WTC11 (cell line): ENCODE measurements around the gene U2AF2. TPM values are rescaled to one million over a fixed set of nuclear protein-coding genes. Genes with fewer than 3 reads are reported as not detected.
A peak's percentile ranks its signal among the peaks of the same experiment; 100 is the strongest.

Source experiments
- ATAC-seq: fragments of 200-7000 bp; cut with Tn5 transposase; 2 replicates; pipeline ENCODE4 v1.10.0; 2021; ENCODE audit warnings: mild to moderate bottlenecking, moderate library complexity
- CTCF ChIA-PET: fragments of 300-600 bp; sonication (Branson Sonifier 250); formaldehyde crosslinking; loops from one replicate; lab custom pipeline; 2021; ENCODE audit warnings: antibody characterized with exemption; lab: Charles Lee
- POLR2A ChIA-PET: fragments of 350-600 bp; sonication (Branson Sonifier 250); formaldehyde crosslinking; loops from one replicate; lab custom pipeline; 2021; ENCODE audit warnings: antibody characterized with exemption; lab: Charles Lee
- DNase-seq: peaks from one replicate; pipeline ENCODE4 v3.0.0; 2021; ENCODE audit warnings: low spot score
- H3K27ac Mint-ChIP-seq: 2 replicates; pipeline ENCODE4 v1.8.0; 2021; ENCODE audit warnings: mixed read lengths
- H3K27me3 Mint-ChIP-seq: 2 replicates; pipeline ENCODE4 v1.8.0; 2021; ENCODE audit warnings: low read depth, mild to moderate bottlenecking, moderate library complexity, mixed read lengths
- H3K36me3 Mint-ChIP-seq: 2 replicates; pipeline ENCODE4 v1.8.0; 2021; ENCODE audit warnings: mixed read lengths
- H3K4me1 Mint-ChIP-seq: 2 replicates; pipeline ENCODE4 v1.8.0; 2022; ENCODE audit warnings: mixed read lengths
- H3K4me3 Mint-ChIP-seq: 2 replicates; pipeline ENCODE4 v1.8.0; 2021; ENCODE audit warnings: mild to moderate bottlenecking, moderate library complexity, mixed read lengths
- H3K9me3 Mint-ChIP-seq: 2 replicates; pipeline ENCODE4 v1.8.0; 2021; ENCODE audit warnings: mixed read lengths
- CBFB ChIP-seq: sonication (generic); formaldehyde crosslinking; IDR thresholded peaks from 2 replicates; pipeline ENCODE4 v1.8.1; 2022; ENCODE audit warnings: mild to moderate bottlenecking, low read depth, missing genetic modification reagents
- NFE2L1 ChIP-seq: sonication (generic); formaldehyde crosslinking; IDR thresholded peaks from 2 replicates; pipeline ENCODE4 v1.8.1; 2023; ENCODE audit warnings: missing genetic modification reagents
- RELA ChIP-seq: sonication (generic); formaldehyde crosslinking; IDR thresholded peaks from 2 replicates; pipeline ENCODE4 v1.8.1; 2022; ENCODE audit warnings: missing genetic modification reagents, mild to moderate bottlenecking, borderline replicate concordance
- ZBTB21 ChIP-seq: sonication (generic); formaldehyde crosslinking; IDR thresholded peaks from 2 replicates; pipeline ENCODE4 v1.8.1; 2023; ENCODE audit warnings: mild to moderate bottlenecking, missing genetic modification reagents, borderline replicate concordance
- ZSCAN18 ChIP-seq: fragments of 250-450 bp; sonication (Bioruptor Pico); IDR thresholded peaks from 2 replicates; pipeline ENCODE4 v2.1.2; 2022; ENCODE audit warnings: mild to moderate bottlenecking, moderate library complexity
- total RNA-seq: library from RNA; stranded (reverse); gene quantifications from 3 replicates; pipeline ENCODE4 v1.2.3, GENCODE V29; 2021
- TF ChIP-seq, protein P1 (sequence below): sonication (generic); formaldehyde crosslinking; IDR thresholded peaks from 2 replicates; pipeline ENCODE4 v1.8.0; 2022; ENCODE audit warnings: missing genetic modification reagents
- TF ChIP-seq, protein P2 (sequence below): sonication (generic); formaldehyde crosslinking; IDR thresholded peaks from 2 replicates; pipeline ENCODE4 v1.8.0; 2022; ENCODE audit warnings: mild to moderate bottlenecking, missing genetic modification reagents
- TF ChIP-seq, protein P3 (sequence below): fragments of 250-450 bp; sonication (Bioruptor Pico); IDR thresholded peaks from 2 replicates; pipeline ENCODE4 v1.9.0; 2021; ENCODE audit warnings: moderate library complexity, mild to moderate bottlenecking, inconsistent platforms, borderline replicate concordance
- TF ChIP-seq, protein P4 (sequence below): sonication (generic); formaldehyde crosslinking; IDR thresholded peaks from 2 replicates; pipeline ENCODE4 v1.8.0; 2022; ENCODE audit warnings: mild to moderate bottlenecking, missing genetic modification reagents
- TF ChIP-seq, protein P5 (sequence below): sonication (generic); formaldehyde crosslinking; IDR thresholded peaks from 2 replicates; pipeline ENCODE4 v1.8.1; 2023; ENCODE audit warnings: mild to moderate bottlenecking, missing genetic modification reagents, borderline replicate concordance

U2AF2 gene
- total RNA-seq, 1 experiment from 2014 or later = 302 TPM

- TF ChIP-seq, protein P1, sequence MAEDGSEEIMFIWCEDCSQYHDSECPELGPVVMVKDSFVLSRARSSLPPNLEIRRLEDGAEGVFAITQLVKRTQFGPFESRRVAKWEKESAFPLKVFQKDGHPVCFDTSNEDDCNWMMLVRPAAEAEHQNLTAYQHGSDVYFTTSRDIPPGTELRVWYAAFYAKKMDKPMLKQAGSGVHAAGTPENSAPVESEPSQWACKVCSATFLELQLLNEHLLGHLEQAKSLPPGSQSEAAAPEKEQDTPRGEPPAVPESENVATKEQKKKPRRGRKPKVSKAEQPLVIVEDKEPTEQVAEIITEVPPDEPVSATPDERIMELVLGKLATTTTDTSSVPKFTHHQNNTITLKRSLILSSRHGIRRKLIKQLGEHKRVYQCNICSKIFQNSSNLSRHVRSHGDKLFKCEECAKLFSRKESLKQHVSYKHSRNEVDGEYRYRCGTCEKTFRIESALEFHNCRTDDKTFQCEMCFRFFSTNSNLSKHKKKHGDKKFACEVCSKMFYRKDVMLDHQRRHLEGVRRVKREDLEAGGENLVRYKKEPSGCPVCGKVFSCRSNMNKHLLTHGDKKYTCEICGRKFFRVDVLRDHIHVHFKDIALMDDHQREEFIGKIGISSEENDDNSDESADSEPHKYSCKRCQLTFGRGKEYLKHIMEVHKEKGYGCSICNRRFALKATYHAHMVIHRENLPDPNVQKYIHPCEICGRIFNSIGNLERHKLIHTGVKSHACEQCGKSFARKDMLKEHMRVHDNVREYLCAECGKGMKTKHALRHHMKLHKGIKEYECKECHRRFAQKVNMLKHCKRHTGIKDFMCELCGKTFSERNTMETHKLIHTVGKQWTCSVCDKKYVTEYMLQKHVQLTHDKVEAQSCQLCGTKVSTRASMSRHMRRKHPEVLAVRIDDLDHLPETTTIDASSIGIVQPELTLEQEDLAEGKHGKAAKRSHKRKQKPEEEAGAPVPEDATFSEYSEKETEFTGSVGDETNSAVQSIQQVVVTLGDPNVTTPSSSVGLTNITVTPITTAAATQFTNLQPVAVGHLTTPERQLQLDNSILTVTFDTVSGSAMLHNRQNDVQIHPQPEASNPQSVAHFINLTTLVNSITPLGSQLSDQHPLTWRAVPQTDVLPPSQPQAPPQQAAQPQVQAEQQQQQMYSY (CRISPR knock-in tag) = no peak
- no peak for TF ChIP-seq ZBTB21 (CRISPR knock-in tag)
Measured at GRCh38 chr19:55676383-55676782, 21.5 kb downstream of the U2AF2 start (continued).

DNA sequence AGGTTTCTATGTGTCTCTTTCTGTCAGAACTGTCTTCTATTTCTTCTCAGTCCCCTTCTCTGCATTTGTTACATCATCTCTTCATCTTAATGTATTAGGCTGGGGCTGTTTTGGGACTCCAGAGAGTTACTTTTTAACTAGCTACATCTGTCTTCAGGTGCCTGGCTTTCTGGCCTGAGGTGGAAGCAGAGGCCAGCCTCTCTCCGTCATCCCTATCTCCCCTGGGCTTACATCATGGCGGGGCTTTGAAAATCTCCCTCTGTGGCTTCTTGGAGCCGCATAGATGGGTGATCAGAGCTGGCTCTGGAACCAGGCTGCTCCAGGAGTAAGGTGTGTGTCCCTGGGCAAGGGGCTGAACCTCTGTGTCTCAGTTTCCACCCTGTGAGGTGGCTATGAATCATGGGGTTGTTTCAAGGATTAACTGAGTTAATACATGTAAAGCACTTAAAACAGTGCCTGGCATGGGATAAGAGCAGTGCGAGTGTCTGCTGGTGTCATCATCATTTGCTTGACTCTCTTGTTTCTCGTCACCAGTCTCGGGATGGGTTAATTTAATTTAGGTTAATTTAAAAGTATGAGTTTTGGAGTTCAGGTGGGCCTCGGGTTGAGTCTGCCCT is 22.2 kb downstream of the U2AF2 start:
- peaks cover 35% of the 10 kb centered on the region for H3K36me3 Mint-ChIP-seq
- TF ChIP-seq ZSCAN18 (CRISPR knock-in tag) = no peak
- TF ChIP-seq, protein P2, sequence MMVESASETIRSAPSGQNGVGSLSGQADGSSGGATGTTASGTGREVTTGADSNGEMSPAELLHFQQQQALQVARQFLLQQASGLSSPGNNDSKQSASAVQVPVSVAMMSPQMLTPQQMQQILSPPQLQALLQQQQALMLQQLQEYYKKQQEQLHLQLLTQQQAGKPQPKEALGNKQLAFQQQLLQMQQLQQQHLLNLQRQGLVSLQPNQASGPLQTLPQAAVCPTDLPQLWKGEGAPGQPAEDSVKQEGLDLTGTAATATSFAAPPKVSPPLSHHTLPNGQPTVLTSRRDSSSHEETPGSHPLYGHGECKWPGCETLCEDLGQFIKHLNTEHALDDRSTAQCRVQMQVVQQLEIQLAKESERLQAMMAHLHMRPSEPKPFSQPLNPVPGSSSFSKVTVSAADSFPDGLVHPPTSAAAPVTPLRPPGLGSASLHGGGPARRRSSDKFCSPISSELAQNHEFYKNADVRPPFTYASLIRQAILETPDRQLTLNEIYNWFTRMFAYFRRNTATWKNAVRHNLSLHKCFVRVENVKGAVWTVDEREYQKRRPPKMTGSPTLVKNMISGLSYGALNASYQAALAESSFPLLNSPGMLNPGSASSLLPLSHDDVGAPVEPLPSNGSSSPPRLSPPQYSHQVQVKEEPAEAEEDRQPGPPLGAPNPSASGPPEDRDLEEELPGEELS = no peak
- TF ChIP-seq, protein P3, sequence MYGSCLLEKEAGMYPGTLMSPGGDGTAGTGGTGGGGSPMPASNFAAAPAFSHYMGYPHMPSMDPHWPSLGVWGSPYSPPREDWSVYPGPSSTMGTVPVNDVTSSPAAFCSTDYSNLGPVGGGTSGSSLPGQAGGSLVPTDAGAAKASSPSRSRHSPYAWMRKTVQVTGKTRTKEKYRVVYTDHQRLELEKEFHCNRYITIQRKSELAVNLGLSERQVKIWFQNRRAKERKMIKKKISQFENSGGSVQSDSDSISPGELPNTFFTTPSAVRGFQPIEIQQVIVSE (CRISPR knock-in tag) = no peak
- no peak for TF ChIP-seq CBFB
- TF ChIP-seq, protein P4, sequence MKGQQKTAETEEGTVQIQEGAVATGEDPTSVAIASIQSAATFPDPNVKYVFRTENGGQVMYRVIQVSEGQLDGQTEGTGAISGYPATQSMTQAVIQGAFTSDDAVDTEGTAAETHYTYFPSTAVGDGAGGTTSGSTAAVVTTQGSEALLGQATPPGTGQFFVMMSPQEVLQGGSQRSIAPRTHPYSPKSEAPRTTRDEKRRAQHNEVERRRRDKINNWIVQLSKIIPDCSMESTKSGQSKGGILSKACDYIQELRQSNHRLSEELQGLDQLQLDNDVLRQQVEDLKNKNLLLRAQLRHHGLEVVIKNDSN (CRISPR knock-in tag) = no peak
- TF ChIP-seq, protein P5, sequence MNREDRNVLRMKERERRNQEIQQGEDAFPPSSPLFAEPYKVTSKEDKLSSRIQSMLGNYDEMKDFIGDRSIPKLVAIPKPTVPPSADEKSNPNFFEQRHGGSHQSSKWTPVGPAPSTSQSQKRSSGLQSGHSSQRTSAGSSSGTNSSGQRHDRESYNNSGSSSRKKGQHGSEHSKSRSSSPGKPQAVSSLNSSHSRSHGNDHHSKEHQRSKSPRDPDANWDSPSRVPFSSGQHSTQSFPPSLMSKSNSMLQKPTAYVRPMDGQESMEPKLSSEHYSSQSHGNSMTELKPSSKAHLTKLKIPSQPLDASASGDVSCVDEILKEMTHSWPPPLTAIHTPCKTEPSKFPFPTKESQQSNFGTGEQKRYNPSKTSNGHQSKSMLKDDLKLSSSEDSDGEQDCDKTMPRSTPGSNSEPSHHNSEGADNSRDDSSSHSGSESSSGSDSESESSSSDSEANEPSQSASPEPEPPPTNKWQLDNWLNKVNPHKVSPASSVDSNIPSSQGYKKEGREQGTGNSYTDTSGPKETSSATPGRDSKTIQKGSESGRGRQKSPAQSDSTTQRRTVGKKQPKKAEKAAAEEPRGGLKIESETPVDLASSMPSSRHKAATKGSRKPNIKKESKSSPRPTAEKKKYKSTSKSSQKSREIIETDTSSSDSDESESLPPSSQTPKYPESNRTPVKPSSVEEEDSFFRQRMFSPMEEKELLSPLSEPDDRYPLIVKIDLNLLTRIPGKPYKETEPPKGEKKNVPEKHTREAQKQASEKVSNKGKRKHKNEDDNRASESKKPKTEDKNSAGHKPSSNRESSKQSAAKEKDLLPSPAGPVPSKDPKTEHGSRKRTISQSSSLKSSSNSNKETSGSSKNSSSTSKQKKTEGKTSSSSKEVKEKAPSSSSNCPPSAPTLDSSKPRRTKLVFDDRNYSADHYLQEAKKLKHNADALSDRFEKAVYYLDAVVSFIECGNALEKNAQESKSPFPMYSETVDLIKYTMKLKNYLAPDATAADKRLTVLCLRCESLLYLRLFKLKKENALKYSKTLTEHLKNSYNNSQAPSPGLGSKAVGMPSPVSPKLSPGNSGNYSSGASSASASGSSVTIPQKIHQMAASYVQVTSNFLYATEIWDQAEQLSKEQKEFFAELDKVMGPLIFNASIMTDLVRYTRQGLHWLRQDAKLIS (CRISPR knock-in tag) = no peak
- no peak for TF ChIP-seq NFE2L1 (CRISPR knock-in tag)
- no peak for TF ChIP-seq RELA (CRISPR knock-in tag)
- peaks cover 32% of the 10 kb centered on the region for H3K4me1 Mint-ChIP-seq
- H3K27me3 Mint-ChIP-seq = no peaks in the 10 kb centered on the region
- no peak for DNase-seq
- no peak overlapping the region; the same call in 1 of the 2 replicates for H3K27ac Mint-ChIP-seq
- peak overlapping the region; percentile 98 for H3K4me3 Mint-ChIP-seq
- no peak for ATAC-seq
- CTCF ChIA-PET = no interaction called here
- POLR2A ChIA-PET = no interaction called here
- no peaks in the 10 kb centered on the region for H3K9me3 Mint-ChIP-seq
